ENCODE results near the gene RAP1GAP.

Gene RAP1GAP

DNA sequence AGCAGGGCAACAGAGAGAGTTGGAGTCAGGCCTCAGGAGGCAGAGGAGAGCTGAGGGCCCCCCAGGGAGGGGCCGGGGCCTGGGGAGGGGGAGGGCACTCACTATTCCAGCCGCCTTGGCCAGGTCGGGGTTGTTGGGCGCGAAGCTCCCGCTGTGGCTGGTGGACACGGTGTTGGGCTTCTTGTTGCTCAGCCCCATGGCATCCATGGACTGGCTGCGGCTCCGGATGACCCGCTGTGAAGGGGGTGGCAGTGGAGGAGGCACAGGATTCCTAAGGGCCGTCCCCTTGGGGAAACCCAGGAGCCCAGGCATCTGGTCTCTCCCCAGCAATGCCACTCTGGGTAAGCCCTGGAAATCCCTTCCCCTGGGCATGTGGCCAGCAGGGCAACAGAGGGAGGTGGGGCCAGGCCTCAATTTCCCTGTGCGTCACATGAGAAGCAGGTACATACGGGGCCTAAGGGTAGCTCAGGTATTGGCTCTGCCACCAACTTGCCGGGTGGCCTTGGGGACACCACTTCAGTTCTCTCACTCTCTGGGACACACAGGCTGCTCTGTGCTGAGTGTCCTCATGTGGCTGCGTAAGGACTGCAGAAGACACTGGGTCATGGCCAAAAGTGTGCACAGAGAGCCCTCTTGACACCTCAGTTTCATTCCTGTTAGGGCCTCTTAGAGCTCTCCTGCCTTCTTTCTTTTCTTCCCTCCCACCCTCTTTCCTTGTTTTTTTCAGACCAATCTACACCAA is 63.0 kb downstream of the RAP1GAP start:
- no peaks in the 10 kb centered on the region for H3K27me3 ChIP-seq (ENCODE audit: insufficient read depth, low read length, poor library complexity, severe bottlenecking)
- H3K79me2 ChIP-seq (ENCODE audit: insufficient read depth, low read length) = no peaks in the 10 kb centered on the region
- H2AFZ ChIP-seq (ENCODE audit: low read length) = no peak overlapping the region
- H3K4me2 ChIP-seq (ENCODE audit: low read depth, low read length, poor library complexity, severe bottlenecking) = no peak overlapping the region
- H3K9me3 ChIP-seq (ENCODE audit: insufficient read depth, low read depth, low read length) = no peaks in the 10 kb centered on the region
- no peak overlapping the region for H3K4me3 ChIP-seq (ENCODE audit: low read length, poor library complexity, severe bottlenecking)
- no peaks in the 10 kb centered on the region for H3K4me1 ChIP-seq (ENCODE audit: insufficient read depth, low read length, poor library complexity, severe bottlenecking)
- H4K20me1 ChIP-seq (ENCODE audit: insufficient read depth, low read length, poor library complexity, severe bottlenecking) = no peaks in the 10 kb centered on the region
- no peaks in the 10 kb centered on the region for H3K9me2 ChIP-seq (replicated peaks; ENCODE audit: low read depth, low read length)
- TF ChIP-seq, protein P1, sequence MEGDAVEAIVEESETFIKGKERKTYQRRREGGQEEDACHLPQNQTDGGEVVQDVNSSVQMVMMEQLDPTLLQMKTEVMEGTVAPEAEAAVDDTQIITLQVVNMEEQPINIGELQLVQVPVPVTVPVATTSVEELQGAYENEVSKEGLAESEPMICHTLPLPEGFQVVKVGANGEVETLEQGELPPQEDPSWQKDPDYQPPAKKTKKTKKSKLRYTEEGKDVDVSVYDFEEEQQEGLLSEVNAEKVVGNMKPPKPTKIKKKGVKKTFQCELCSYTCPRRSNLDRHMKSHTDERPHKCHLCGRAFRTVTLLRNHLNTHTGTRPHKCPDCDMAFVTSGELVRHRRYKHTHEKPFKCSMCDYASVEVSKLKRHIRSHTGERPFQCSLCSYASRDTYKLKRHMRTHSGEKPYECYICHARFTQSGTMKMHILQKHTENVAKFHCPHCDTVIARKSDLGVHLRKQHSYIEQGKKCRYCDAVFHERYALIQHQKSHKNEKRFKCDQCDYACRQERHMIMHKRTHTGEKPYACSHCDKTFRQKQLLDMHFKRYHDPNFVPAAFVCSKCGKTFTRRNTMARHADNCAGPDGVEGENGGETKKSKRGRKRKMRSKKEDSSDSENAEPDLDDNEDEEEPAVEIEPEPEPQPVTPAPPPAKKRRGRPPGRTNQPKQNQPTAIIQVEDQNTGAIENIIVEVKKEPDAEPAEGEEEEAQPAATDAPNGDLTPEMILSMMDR (conservative IDR thresholded peaks at IDR 0.05; ENCODE audit: low read length) = no peak
- no peak for TF ChIP-seq EZH2phosphoT487 (IDR thresholded peaks at IDR 0.05; ENCODE audit: borderline replicate concordance)
- no peaks in the 10 kb centered on the region for H3K36me3 ChIP-seq (ENCODE audit: insufficient read depth, low read length)
- no peak overlapping the region for H3K9ac ChIP-seq (ENCODE audit: low read depth, low read length, poor library complexity, severe bottlenecking)
- no peaks in the 10 kb centered on the region for H3F3A ChIP-seq (ENCODE audit: low read depth)

DNA sequence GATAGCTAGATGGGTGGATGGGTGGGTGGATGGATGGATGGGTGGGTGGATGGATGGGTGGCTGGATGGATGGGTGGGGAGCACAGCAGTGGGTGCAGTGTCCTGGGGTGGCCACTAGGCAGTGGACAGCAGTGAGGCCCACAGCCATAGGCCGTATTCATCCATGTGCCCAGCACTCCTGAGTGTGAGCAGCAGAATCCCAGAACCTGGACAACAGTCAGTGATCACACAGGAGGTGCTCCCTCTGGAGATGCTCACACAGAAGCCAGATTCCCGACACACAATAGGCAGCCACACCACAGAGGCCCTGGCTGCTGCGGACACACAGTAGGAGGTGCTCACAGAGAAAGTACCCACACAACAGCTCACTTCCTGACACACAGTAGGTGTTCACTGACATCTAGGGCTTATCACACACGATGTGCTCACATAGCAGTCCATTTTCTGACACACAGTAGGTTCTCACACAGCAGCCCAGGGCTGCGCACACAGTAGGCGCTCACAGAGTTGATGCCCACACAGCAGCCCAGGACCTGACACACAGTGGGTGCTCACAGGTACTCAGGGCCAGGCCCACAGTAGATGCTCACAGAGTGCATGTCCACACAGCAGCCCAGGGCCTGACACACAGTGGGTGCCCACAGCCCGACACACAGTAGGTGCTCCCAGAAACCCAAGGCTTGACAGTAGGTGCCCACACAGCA is 64.0 kb downstream of the RAP1GAP start:
- Histone ChIP-seq H2AFZ (ENCODE audit: low read length) (no peak overlapping the region), H3K4me2 (ENCODE audit: low read depth, low read length, poor library complexity, severe bottlenecking) (no peak overlapping the region), H3K4me1 (ENCODE audit: insufficient read depth, low read length, poor library complexity, severe bottlenecking) (no peaks in the 10 kb centered on the region), H3K9me2 (replicated peaks; ENCODE audit: low read depth, low read length) (no peaks in the 10 kb centered on the region), H3F3A (ENCODE audit: low read depth) (no peaks in the 10 kb centered on the region), H3K36me3 (ENCODE audit: insufficient read depth, low read length) (no peaks in the 10 kb centered on the region), H4K20me1 (ENCODE audit: insufficient read depth, low read length, poor library complexity, severe bottlenecking) (no peaks in the 10 kb centered on the region), H3K27me3 (ENCODE audit: insufficient read depth, low read length, poor library complexity, severe bottlenecking) (no peaks in the 10 kb centered on the region), H3K9me3 (ENCODE audit: insufficient read depth, low read depth, low read length) (no peaks in the 10 kb centered on the region), H3K4me3 (ENCODE audit: low read length, poor library complexity, severe bottlenecking) (no peak overlapping the region), H3K79me2 (ENCODE audit: insufficient read depth, low read length) (no peaks in the 10 kb centered on the region), H3K9ac (ENCODE audit: low read depth, low read length, poor library complexity, severe bottlenecking) (no peak overlapping the region)
- TF ChIP-seq, protein P1 (conservative IDR thresholded peaks at IDR 0.05; ENCODE audit: low read length) = no peak
- no peak for TF ChIP-seq EZH2phosphoT487 (IDR thresholded peaks at IDR 0.05; ENCODE audit: borderline replicate concordance)

DNA sequence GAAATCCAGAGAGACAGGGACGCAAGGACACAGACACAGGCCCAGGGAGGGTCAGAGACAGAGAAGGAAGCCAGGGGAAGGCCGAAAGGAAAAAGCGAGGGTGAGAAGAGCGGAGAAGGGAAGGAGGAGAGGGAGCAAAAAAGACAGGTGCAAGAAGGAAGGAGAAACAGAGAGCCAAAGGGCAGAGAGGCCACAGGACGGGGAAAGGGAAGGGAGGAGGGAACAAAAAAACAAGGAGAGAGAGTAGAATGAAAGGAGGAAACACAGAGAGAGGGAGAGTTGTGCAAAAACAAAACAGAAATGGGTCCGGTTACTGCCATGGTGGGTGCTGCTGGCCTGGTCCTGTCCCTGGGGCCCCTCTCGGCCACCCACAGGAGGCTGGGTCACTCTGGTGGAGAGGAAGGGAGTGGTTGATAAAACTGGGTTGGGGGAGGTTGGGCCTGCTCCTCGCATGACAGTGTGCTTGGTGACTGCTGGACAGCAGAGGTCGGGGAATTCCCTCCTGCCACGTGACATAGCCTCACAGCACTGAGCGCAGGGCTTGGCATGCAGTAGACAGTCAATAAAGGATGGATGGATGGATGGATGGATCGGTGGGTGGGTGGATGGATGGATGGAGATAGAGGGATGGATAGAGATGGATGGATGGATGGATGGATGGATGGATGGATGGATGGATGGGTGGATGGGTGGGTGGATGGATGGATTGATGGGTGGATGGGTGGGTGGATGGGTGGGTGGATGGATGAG is 64.8 kb downstream of the RAP1GAP start:
- H3F3A ChIP-seq (ENCODE audit: low read depth) = no peaks in the 10 kb centered on the region
- H4K20me1 ChIP-seq (ENCODE audit: insufficient read depth, low read length, poor library complexity, severe bottlenecking) = no peaks in the 10 kb centered on the region
- H3K9ac ChIP-seq (ENCODE audit: low read depth, low read length, poor library complexity, severe bottlenecking) = no peak overlapping the region
- H3K4me2 ChIP-seq (ENCODE audit: low read depth, low read length, poor library complexity, severe bottlenecking) = no peak overlapping the region
- no peaks in the 10 kb centered on the region for H3K4me1 ChIP-seq (ENCODE audit: insufficient read depth, low read length, poor library complexity, severe bottlenecking)
- H2AFZ ChIP-seq (ENCODE audit: low read length) = no peak overlapping the region
- no peaks in the 10 kb centered on the region for H3K79me2 ChIP-seq (ENCODE audit: insufficient read depth, low read length)
- no peaks in the 10 kb centered on the region for H3K9me3 ChIP-seq (ENCODE audit: insufficient read depth, low read depth, low read length)
- no peaks in the 10 kb centered on the region for H3K9me2 ChIP-seq (replicated peaks; ENCODE audit: low read depth, low read length)
- no peak overlapping the region for H3K4me3 ChIP-seq (ENCODE audit: low read length, poor library complexity, severe bottlenecking)
- no peaks in the 10 kb centered on the region for H3K27me3 ChIP-seq (ENCODE audit: insufficient read depth, low read length, poor library complexity, severe bottlenecking)
- no peak for TF ChIP-seq EZH2phosphoT487 (IDR thresholded peaks at IDR 0.05; ENCODE audit: borderline replicate concordance)
- TF ChIP-seq, protein P1 (conservative IDR thresholded peaks at IDR 0.05; ENCODE audit: low read length) = no peak
- no peaks in the 10 kb centered on the region for H3K36me3 ChIP-seq (ENCODE audit: insufficient read depth, low read length)

All from Loucy (cell line).